Neural cell (in vitro differentiated cells): ENCODE data around the gene MYOM1.

ENCODE experiments used
- EP300 ChIP-seq: fragments of 450-650 bp; conservative IDR thresholded peaks from 2 replicates; pipeline ENCODE4 v1.6.1; 2014; ENCODE audit warnings: antibody characterized with exemption, mild to moderate bottlenecking, moderate library complexity; ENCODE audit not compliant: poor library complexity, severe bottlenecking
- EZH2 ChIP-seq: fragments of 200-600, 300-800 bp; shearing (Covaris generic), sonication (generic); IDR thresholded peaks from 2 replicates; pipeline ENCODE4 v1.6.1; 2014; ENCODE audit warnings: antibody characterized with exemption, low read length, borderline replicate concordance, mild to moderate bottlenecking; ENCODE audit not compliant: insufficient read depth, poor library complexity, severe bottlenecking
- MXI1 ChIP-seq: fragments of 450-650 bp; conservative IDR thresholded peaks from 2 replicates; pipeline ENCODE4 v1.6.1; 2014; ENCODE audit warnings: antibody characterized with exemption, mild to moderate bottlenecking; ENCODE audit not compliant: poor library complexity, severe bottlenecking
- POLR2AphosphoS5 ChIP-seq: IDR thresholded peaks from 2 replicates; pipeline ENCODE4 v1.6.1; 2012
- RAD21 ChIP-seq: fragments of 450-650 bp; conservative IDR thresholded peaks from 2 replicates; pipeline ENCODE4 v1.6.1; 2014; ENCODE audit warnings: antibody characterized with exemption, mild to moderate bottlenecking, moderate library complexity
- SMC3 ChIP-seq: fragments of 450-650 bp; conservative IDR thresholded peaks from 2 replicates; pipeline ENCODE4 v1.6.1; 2014; ENCODE audit warnings: antibody characterized with exemption, mild to moderate bottlenecking, moderate library complexity; ENCODE audit not compliant: poor library complexity
- TAF1 ChIP-seq: IDR thresholded peaks from 2 replicates; pipeline ENCODE4 v1.6.1; 2012; ENCODE audit warnings: low read depth
- TF ChIP-seq, protein P1 (sequence below): fragments of 450-650 bp; IDR thresholded peaks from 2 replicates; pipeline ENCODE4 v1.5.1; 2014; ENCODE audit warnings: antibody characterized with exemption, mild to moderate bottlenecking, moderate library complexity; ENCODE audit not compliant: poor library complexity, severe bottlenecking
- TF ChIP-seq, protein P2 (sequence below): IDR thresholded peaks from 2 replicates; pipeline ENCODE4 v1.6.1; 2012; ENCODE audit warnings: borderline replicate concordance

DNA sequence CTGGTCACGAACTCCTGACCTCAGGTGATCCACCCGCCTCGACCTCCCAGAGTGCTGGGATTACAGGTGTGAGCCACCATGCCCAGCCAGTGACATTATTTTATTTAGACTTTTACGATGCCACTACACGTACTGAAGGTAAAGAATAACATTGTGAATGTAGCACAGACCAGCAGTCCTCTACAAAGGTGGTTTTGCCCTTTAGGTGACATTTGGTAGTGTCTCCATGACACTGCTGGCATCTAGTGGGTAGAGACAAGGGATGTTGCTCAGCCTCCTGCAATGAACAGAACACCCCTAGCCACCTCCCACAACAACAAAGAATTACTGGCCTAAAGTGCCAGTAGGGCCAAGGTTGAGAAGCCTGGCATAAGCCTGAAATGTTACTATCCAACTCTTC lies 69.5 kb downstream of the MYOM1 start:
- no peak for TF ChIP-seq MXI1
- no peak for TF ChIP-seq RAD21
- TF ChIP-seq, protein P1, sequence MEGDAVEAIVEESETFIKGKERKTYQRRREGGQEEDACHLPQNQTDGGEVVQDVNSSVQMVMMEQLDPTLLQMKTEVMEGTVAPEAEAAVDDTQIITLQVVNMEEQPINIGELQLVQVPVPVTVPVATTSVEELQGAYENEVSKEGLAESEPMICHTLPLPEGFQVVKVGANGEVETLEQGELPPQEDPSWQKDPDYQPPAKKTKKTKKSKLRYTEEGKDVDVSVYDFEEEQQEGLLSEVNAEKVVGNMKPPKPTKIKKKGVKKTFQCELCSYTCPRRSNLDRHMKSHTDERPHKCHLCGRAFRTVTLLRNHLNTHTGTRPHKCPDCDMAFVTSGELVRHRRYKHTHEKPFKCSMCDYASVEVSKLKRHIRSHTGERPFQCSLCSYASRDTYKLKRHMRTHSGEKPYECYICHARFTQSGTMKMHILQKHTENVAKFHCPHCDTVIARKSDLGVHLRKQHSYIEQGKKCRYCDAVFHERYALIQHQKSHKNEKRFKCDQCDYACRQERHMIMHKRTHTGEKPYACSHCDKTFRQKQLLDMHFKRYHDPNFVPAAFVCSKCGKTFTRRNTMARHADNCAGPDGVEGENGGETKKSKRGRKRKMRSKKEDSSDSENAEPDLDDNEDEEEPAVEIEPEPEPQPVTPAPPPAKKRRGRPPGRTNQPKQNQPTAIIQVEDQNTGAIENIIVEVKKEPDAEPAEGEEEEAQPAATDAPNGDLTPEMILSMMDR = no peak
- TF ChIP-seq POLR2AphosphoS5 = no peak
- no peak for TF ChIP-seq EZH2
- no peak for TF ChIP-seq EP300
- TF ChIP-seq, protein P2, sequence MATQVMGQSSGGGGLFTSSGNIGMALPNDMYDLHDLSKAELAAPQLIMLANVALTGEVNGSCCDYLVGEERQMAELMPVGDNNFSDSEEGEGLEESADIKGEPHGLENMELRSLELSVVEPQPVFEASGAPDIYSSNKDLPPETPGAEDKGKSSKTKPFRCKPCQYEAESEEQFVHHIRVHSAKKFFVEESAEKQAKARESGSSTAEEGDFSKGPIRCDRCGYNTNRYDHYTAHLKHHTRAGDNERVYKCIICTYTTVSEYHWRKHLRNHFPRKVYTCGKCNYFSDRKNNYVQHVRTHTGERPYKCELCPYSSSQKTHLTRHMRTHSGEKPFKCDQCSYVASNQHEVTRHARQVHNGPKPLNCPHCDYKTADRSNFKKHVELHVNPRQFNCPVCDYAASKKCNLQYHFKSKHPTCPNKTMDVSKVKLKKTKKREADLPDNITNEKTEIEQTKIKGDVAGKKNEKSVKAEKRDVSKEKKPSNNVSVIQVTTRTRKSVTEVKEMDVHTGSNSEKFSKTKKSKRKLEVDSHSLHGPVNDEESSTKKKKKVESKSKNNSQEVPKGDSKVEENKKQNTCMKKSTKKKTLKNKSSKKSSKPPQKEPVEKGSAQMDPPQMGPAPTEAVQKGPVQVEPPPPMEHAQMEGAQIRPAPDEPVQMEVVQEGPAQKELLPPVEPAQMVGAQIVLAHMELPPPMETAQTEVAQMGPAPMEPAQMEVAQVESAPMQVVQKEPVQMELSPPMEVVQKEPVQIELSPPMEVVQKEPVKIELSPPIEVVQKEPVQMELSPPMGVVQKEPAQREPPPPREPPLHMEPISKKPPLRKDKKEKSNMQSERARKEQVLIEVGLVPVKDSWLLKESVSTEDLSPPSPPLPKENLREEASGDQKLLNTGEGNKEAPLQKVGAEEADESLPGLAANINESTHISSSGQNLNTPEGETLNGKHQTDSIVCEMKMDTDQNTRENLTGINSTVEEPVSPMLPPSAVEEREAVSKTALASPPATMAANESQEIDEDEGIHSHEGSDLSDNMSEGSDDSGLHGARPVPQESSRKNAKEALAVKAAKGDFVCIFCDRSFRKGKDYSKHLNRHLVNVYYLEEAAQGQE = no peak
- no peak for TF ChIP-seq TAF1
- no peak for TF ChIP-seq SMC3
